Measurements from ENCODE around the gene MSANTD2. TPM values are rescaled to one million over a fixed set of nuclear protein-coding genes. Genes with fewer than 3 reads are reported as not detected.

MSANTD2 gene
- total and polyA plus RNA-seq, 2 donors from 2014 or later = 6.5 to 16.4 TPM

- intact Hi-C loops (cut with DNase I) = loop anchor here (10.0 kb wide), 1 partner anchor 166 kb away; no protein-coding TSS in a partner anchor
- FAIRE-seq = no peak
Observed at GRCh38 chr11:124830749-124831148, 30.5 kb upstream of the MSANTD2 start.

GRCh38 chr11:124829986-124830385 is 29.8 kb upstream of the MSANTD2 start:
- H3K9ac ChIP-seq (ENCODE audit: low read length in 3 of 3) = no peak overlapping the region
- no peaks in the 10 kb centered on the region for H3K4me1 ChIP-seq (ENCODE audit: control insufficient read depth in 2 of 3, insufficient read depth in 2 of 3, low read depth in 1 of 3, low read length in 3 of 3)
- FAIRE-seq = no peak
- no peak overlapping the region for H3K4me3 ChIP-seq (ENCODE audit: low read length in 3 of 3)
- TF ChIP-seq CTCF (IDR thresholded peaks at IDR 0.05; ENCODE audit: borderline replicate concordance, extremely low read depth, insufficient read depth) = no peak
- H3K27ac ChIP-seq (ENCODE audit: low read depth in 2 of 2, low read length in 2 of 2) = no peak overlapping the region
- no peaks in the 10 kb centered on the region for H3K9me3 ChIP-seq (ENCODE audit: control insufficient read depth in 2 of 3, insufficient read depth in 1 of 3, low read length in 3 of 3)
- intact Hi-C loops (cut with DNase I) = loop anchor here (10.0 kb wide), 1 partner anchor 165 kb away; no protein-coding TSS in a partner anchor
- DNase-seq = no peak
- H3K36me3 ChIP-seq (ENCODE audit: control insufficient read depth in 2 of 3, insufficient read depth in 3 of 3, low read length in 3 of 3) = no peaks in the 10 kb centered on the region
- no peaks in the 10 kb centered on the region for H3K27me3 ChIP-seq (ENCODE audit: control insufficient read depth, insufficient read depth, low read length)

More at GRCh38 chr11:124830749-124831148, 30.5 kb upstream of the MSANTD2 start:
- no peak for TF ChIP-seq CTCF (IDR thresholded peaks at IDR 0.05; ENCODE audit: borderline replicate concordance, extremely low read depth, insufficient read depth)
- Histone ChIP-seq H3K4me3 (ENCODE audit: low read length in 3 of 3) (no peak overlapping the region), H3K4me1 (ENCODE audit: control insufficient read depth in 2 of 3, insufficient read depth in 2 of 3, low read depth in 1 of 3, low read length in 3 of 3) (no peaks in the 10 kb centered on the region), H3K36me3 (ENCODE audit: control insufficient read depth in 2 of 3, insufficient read depth in 3 of 3, low read length in 3 of 3) (no peaks in the 10 kb centered on the region), H3K9ac (ENCODE audit: low read length in 3 of 3) (no peak overlapping the region), H3K27ac (ENCODE audit: low read depth in 2 of 2, low read length in 2 of 2) (no peak overlapping the region), H3K9me3 (ENCODE audit: control insufficient read depth in 2 of 3, insufficient read depth in 1 of 3, low read length in 3 of 3) (no peaks in the 10 kb centered on the region), H3K27me3 (ENCODE audit: control insufficient read depth, insufficient read depth, low read length) (no peaks in the 10 kb centered on the region)
- DNase-seq = no peak

- no peaks in the 10 kb centered on the region for H3K9me3 ChIP-seq (ENCODE audit: control insufficient read depth in 2 of 3, insufficient read depth in 1 of 3, low read length in 3 of 3)
- H3K36me3 ChIP-seq (ENCODE audit: control insufficient read depth in 2 of 3, insufficient read depth in 3 of 3, low read length in 3 of 3) = no peaks in the 10 kb centered on the region
- H3K27me3 ChIP-seq (ENCODE audit: control insufficient read depth, insufficient read depth, low read length) = no peaks in the 10 kb centered on the region
- H3K9ac ChIP-seq (ENCODE audit: low read length in 3 of 3) = no peak overlapping the region
- intact Hi-C loops (cut with DNase I) = no loop called here
- no peaks in the 10 kb centered on the region for H3K4me1 ChIP-seq (ENCODE audit: control insufficient read depth in 2 of 3, insufficient read depth in 2 of 3, low read depth in 1 of 3, low read length in 3 of 3)
- no peak for TF ChIP-seq CTCF (IDR thresholded peaks at IDR 0.05; ENCODE audit: borderline replicate concordance, extremely low read depth, insufficient read depth)
- DNase-seq (no peak), FAIRE-seq (no peak)
- H3K27ac ChIP-seq (ENCODE audit: low read depth in 2 of 2, low read length in 2 of 2) = no peak overlapping the region
- H3K4me3 ChIP-seq (ENCODE audit: low read length in 3 of 3) = no peak overlapping the region
Observed at GRCh38 chr11:124825876-124826275, 25.7 kb upstream of the MSANTD2 start.
